IMR-90 (cell line): ENCODE data around the gene DPH2. TPM values are rescaled to one million over a fixed set of nuclear protein-coding genes. Genes with fewer than 3 reads are reported as not detected.

Experiments
- ATAC-seq: fragments of 200-7000 bp; cut with Tn5 transposase; 2 replicates; pipeline ENCODE4 v1.9.1; 2020; ENCODE audit warnings: low read depth, mild to moderate bottlenecking, moderate library complexity
- BruUV-seq: library from RNA; stranded (reverse); fragments of 400-500 nt; replicated peaks from 2 replicates; lab custom pipeline; 2021; lab: Mats Ljungman, UMichigan
- CTCF ChIA-PET: fragments of 300-600 bp; formaldehyde crosslinking; extraction: SDS; loops from one replicate; lab custom pipeline; 2021; ENCODE audit warnings: antibody characterized with exemption; lab: Yijun Ruan, JAX
- POLR2A ChIA-PET: fragments of 300-600 bp; sonication (Branson Sonifier 250); formaldehyde crosslinking; loops from one replicate; lab custom pipeline; 2022; ENCODE audit warnings: antibody characterized with exemption; ENCODE audit not compliant: unreplicated experiment; lab: Charles Lee
- DNase-seq: peaks from one replicate; pipeline ENCODE4 v3.0.0; 2013
- H2AFZ ChIP-seq: replicated peaks from 2 replicates; pipeline ENCODE3; 2013; ENCODE audit warnings: low read length, mild to moderate bottlenecking; ENCODE audit not compliant: poor library complexity
- H2AK5ac ChIP-seq: 2 replicates; pipeline ENCODE4 v1.6.1; 2013; ENCODE audit warnings: low read depth, low read length, inconsistent platforms
- H2AK9ac ChIP-seq: replicated peaks from 2 replicates; pipeline ENCODE3; 2013; ENCODE audit warnings: mild to moderate bottlenecking, low read depth, low read length, moderate library complexity; ENCODE audit not compliant: poor library complexity
- H2BK120ac ChIP-seq: 2 replicates; pipeline ENCODE4 v1.6.1; 2013; ENCODE audit warnings: low read depth, low read length, inconsistent platforms
- H2BK15ac ChIP-seq: 3 replicates; pipeline ENCODE4 v1.6.1; 2013; ENCODE audit warnings: low read depth, low read length, inconsistent platforms
- H2BK20ac ChIP-seq: 2 replicates; pipeline ENCODE4 v1.6.1; 2013; ENCODE audit warnings: low read depth, mild to moderate bottlenecking, inconsistent platforms, low read length, moderate library complexity
- H2BK5ac ChIP-seq: 2 replicates; pipeline ENCODE4 v1.6.1; 2013; ENCODE audit warnings: mild to moderate bottlenecking, low read depth, low read length, inconsistent platforms; ENCODE audit not compliant: poor library complexity, severe bottlenecking
- H3K14ac ChIP-seq: replicated peaks from 2 replicates; pipeline ENCODE4 v1.6.1; 2013; ENCODE audit warnings: low read depth, low read length, inconsistent platforms
- H3K18ac ChIP-seq: 2 replicates; pipeline ENCODE4 v1.6.1; 2013; ENCODE audit warnings: low read depth, low read length, control low read depth
- H3K23ac ChIP-seq: 2 replicates; pipeline ENCODE4 v1.6.1; 2013; ENCODE audit warnings: low read depth, low read length, inconsistent platforms
- H3K27ac ChIP-seq: 2 replicates; pipeline ENCODE4 v1.5.1; 2013; ENCODE audit warnings: mild to moderate bottlenecking, control low read depth, low read length; ENCODE audit not compliant: insufficient read depth
- H3K27me3 ChIP-seq: 2 replicates; pipeline ENCODE4 v1.6.1; 2013; ENCODE audit warnings: low read length; ENCODE audit not compliant: control insufficient read depth, insufficient read depth
- H3K36me3 ChIP-seq: 2 replicates; pipeline ENCODE4 v1.6.1; 2013; ENCODE audit warnings: low read length, mixed read lengths; ENCODE audit not compliant: control insufficient read depth, insufficient read depth
- H3K4ac ChIP-seq: 2 replicates; pipeline ENCODE4 v1.6.1; 2013; ENCODE audit warnings: low read depth, low read length, inconsistent platforms
- H3K4me1 ChIP-seq: 2 replicates; pipeline ENCODE4 v1.6.1; 2013; ENCODE audit warnings: low read length, mixed read lengths; ENCODE audit not compliant: control insufficient read depth, insufficient read depth
- H3K4me2 ChIP-seq: 2 replicates; pipeline ENCODE4 v1.6.1; 2013; ENCODE audit warnings: low read depth, mild to moderate bottlenecking, control low read depth, low read length, moderate library complexity
- H3K4me3 ChIP-seq: 2 replicates; pipeline ENCODE4 v1.5.1; 2013; ENCODE audit warnings: low read depth, mild to moderate bottlenecking, control low read depth, low read length, moderate library complexity; ENCODE audit not compliant: insufficient read depth
- H3K56ac ChIP-seq: 2 replicates; pipeline ENCODE4 v1.6.1; 2013; ENCODE audit warnings: low read length, inconsistent platforms; ENCODE audit not compliant: insufficient read depth; ENCODE audit errors: extremely low read depth
- H3K79me1 ChIP-seq, 2 experiments: 2 replicates each; pipeline ENCODE4 v1.6.1; 2013; ENCODE audit warnings: low read length in 2 of 2, inconsistent platforms in 1 of 2, low read depth in 1 of 2
- H3K9ac ChIP-seq: 2 replicates; pipeline ENCODE4 v1.6.1; 2013; ENCODE audit warnings: low read depth, low read length, control low read depth
- H3K9me1 ChIP-seq: 2 replicates; pipeline ENCODE4 v1.6.1; 2013; ENCODE audit warnings: low read length, inconsistent platforms; ENCODE audit not compliant: insufficient read depth
- H3K9me3 ChIP-seq: 2 replicates; pipeline ENCODE4 v1.6.1; 2013; ENCODE audit warnings: low read length; ENCODE audit not compliant: control insufficient read depth, insufficient read depth
- H4K20me1 ChIP-seq: 2 replicates; pipeline ENCODE4 v1.6.1; 2013; ENCODE audit warnings: low read length, inconsistent platforms; ENCODE audit not compliant: insufficient read depth
- H4K5ac ChIP-seq: 2 replicates; pipeline ENCODE4 v1.6.1; 2013; ENCODE audit warnings: mild to moderate bottlenecking, low read depth, low read length, control low read depth
- H4K8ac ChIP-seq, 2 experiments: 2 replicates each; pipeline ENCODE4 v1.6.1; 2013; ENCODE audit warnings: low read depth in 2 of 2, low read length in 2 of 2, control low read depth in 1 of 2, inconsistent platforms in 1 of 2
- H4K91ac ChIP-seq: 2 replicates; pipeline ENCODE4 v1.6.1; 2013; ENCODE audit warnings: low read depth, low read length, inconsistent platforms; ENCODE audit not compliant: insufficient read depth
- BHLHE40 ChIP-seq: fragments of 150-350 bp; IDR thresholded peaks from 2 replicates; pipeline ENCODE4 v1.6.1; 2016; ENCODE audit warnings: mild to moderate bottlenecking, low read depth, low read length
- CHD1 ChIP-seq: IDR thresholded peaks from 2 replicates; pipeline ENCODE4 v1.6.1; 2012; ENCODE audit warnings: low read depth, low read length, improper control_type of control experiment
- ELK1 ChIP-seq: fragments of 150-350 bp; IDR thresholded peaks from 2 replicates; pipeline ENCODE4 v1.6.1; 2016; ENCODE audit warnings: low read depth, mild to moderate bottlenecking, low read length, moderate library complexity, borderline replicate concordance
- FOS ChIP-seq: fragments of 150-350 bp; IDR thresholded peaks from 2 replicates; pipeline ENCODE4 v1.6.1; 2016; ENCODE audit warnings: low read depth, low read length
- MAFK ChIP-seq: IDR thresholded peaks from 2 replicates; pipeline ENCODE4 v1.6.1; 2012; ENCODE audit warnings: low read depth, low read length, improper control_type of control experiment
- MAZ ChIP-seq: IDR thresholded peaks from 2 replicates; pipeline ENCODE4 v1.6.1; 2012; ENCODE audit warnings: low read depth, mild to moderate bottlenecking, low read length, improper control_type of control experiment, moderate library complexity, borderline replicate concordance
- NFE2L2 ChIP-seq: fragments of 150-350 bp; IDR thresholded peaks from 2 replicates; pipeline ENCODE4 v1.6.1; 2016; ENCODE audit warnings: low read depth, mild to moderate bottlenecking, low read length
- POLR2A ChIP-seq: IDR thresholded peaks from 2 replicates; pipeline ENCODE4 v1.6.1; 2012; ENCODE audit warnings: mild to moderate bottlenecking, low read depth, low read length
- RAD21 ChIP-seq: IDR thresholded peaks from 2 replicates; pipeline ENCODE4 v1.6.1; 2012; ENCODE audit warnings: low read length, improper control_type of control experiment
- SMC3 ChIP-seq: fragments of 150-350 bp; IDR thresholded peaks from 2 replicates; pipeline ENCODE4 v1.6.1; 2016; ENCODE audit warnings: low read depth, mild to moderate bottlenecking, antibody characterized with exemption, low read length, moderate library complexity
- USF2 ChIP-seq: fragments of 150-350 bp; IDR thresholded peaks from 2 replicates; pipeline ENCODE4 v1.6.1; 2017; ENCODE audit warnings: mild to moderate bottlenecking, antibody characterized with exemption, low read length, low read depth
- WGBS, 2 experiments: methylation state at CpG; one replicate each; pipeline versions ENCODE4 v1.1.5 to v1.1.7; 2013; ENCODE audit warnings: missing lambda C conversion rate in 2 of 2; ENCODE audit not compliant: insufficient read length in 1 of 2; ENCODE audit errors: extremely low coverage in 2 of 2; 5-methylcytosine and 5-hydroxymethylcytosine counted together
- dilution Hi-C: fragments of 300-500 bp; cut with HindIII; formaldehyde crosslinking; loops from one replicate; pipeline ENCODE4 v1.14.3; 2018; ENCODE audit warnings: low sequenced_read_pairs; ENCODE audit not compliant: unreplicated experiment
- in situ Hi-C: fragments of 300-500 bp; cut with MboI; formaldehyde crosslinking; loops from 3 replicates; pipeline ENCODE4 v1.14.3; 2019; ENCODE audit warnings: low sequenced_read_pairs, inconsistent platforms, mixed read lengths
- intact Hi-C: fragments of 100-400 bp; cut with micrococcal nuclease; formaldehyde crosslinking; loops from 2 replicates; pipeline ENCODE4 v1.10.0; 2022
- polyA plus RNA-seq, 3 experiments: library from polyadenylated mRNA; depleted of rRNA; stranded (reverse); fragments of >200 nt; gene quantifications; 2 replicates each; pipeline ENCODE4 v1.2.3, GENCODE V29; 2012; ENCODE audit warnings: low replicate concordance in 1 of 3
- total RNA-seq: library from RNA; depleted of rRNA; stranded (reverse); fragments of >200 nt; gene quantifications from 2 replicates; pipeline ENCODE4 v1.2.3, GENCODE V29; 2012

Gene DPH2
- total and polyA plus RNA-seq, 2 of the 4 experiments (the other 2 are of a cell fraction), result 21.0 to 32.2 TPM

GRCh38 chr1:44021156-44021555 lies 51.3 kb downstream of the DPH2 start:
- no peak for TF ChIP-seq NFE2L2
- TF ChIP-seq RAD21, result no peak
- no peak for TF ChIP-seq USF2
- no peak for TF ChIP-seq POLR2A
- TF ChIP-seq MAFK, result no peak
- no peak for TF ChIP-seq ELK1
- TF ChIP-seq CHD1, result no peak
- no peak for TF ChIP-seq FOS
- TF ChIP-seq SMC3, result no peak
- TF ChIP-seq MAZ, result no peak
- TF ChIP-seq BHLHE40, result no peak
- no peak overlapping the region for H4K8ac ChIP-seq
- no peak overlapping the region for H3K9ac ChIP-seq
- ChIA-PET CTCF (interaction anchor here (1.0 to 1.7 kb wide), 2 partner anchors 16 to 28 kb away, joined by 3 to 6 read pairs; no protein-coding TSS in a partner anchor), POLR2A (no interaction called here)
- no peaks in the 10 kb centered on the region for H3K9me3 ChIP-seq
- H2AK5ac ChIP-seq, result no peak overlapping the region
- no peak overlapping the region for H2BK120ac ChIP-seq
- dilution Hi-C loops (no loop called here), intact Hi-C loops (no loop called here), in situ Hi-C loops (no loop called here)
- no TSS peak for BruUV-seq
- no peak overlapping the region for H3K4me2 ChIP-seq
- H4K91ac ChIP-seq, result no peak overlapping the region
- no peak overlapping the region for H3K18ac ChIP-seq
- no peak overlapping the region for H2AFZ ChIP-seq
- no peak overlapping the region for H3K14ac ChIP-seq
- H4K20me1 ChIP-seq, result no peaks in the 10 kb centered on the region; the same call in 1 of the 2 replicates
- H3K4me3 ChIP-seq, result no peak overlapping the region
- ATAC-seq, result no peak
- H3K56ac ChIP-seq, result no peak overlapping the region
- no peak overlapping the region for H4K5ac ChIP-seq
- no peaks in the 10 kb centered on the region for H3K27me3 ChIP-seq
- H3K79me1 ChIP-seq, result peaks cover 0 to 3% of the 10 kb centered on the region in 2 experiments; a peak in 1 of 4 replicates
- WGBS, 2 experiments, result 45% methylated on average over 2 of the region's 8 CpGs; no CpG with 5 or more reads in 1 of the 2 experiments
- H2AK9ac ChIP-seq, result no peak overlapping the region
- H3K4me1 ChIP-seq, result peaks cover 4% of the 10 kb centered on the region
- H2BK5ac ChIP-seq, result no peak overlapping the region
- H2BK20ac ChIP-seq, result no peak overlapping the region
- DNase-seq, result no peak
- H3K27ac ChIP-seq, result no peak overlapping the region
- no peak overlapping the region for H2BK15ac ChIP-seq
- H3K9me1 ChIP-seq, result peaks cover 10% of the 10 kb centered on the region; the same call in 1 of the 2 replicates
- no peak overlapping the region for H3K23ac ChIP-seq
- peaks cover 26% of the 10 kb centered on the region; the same call in 1 of the 2 replicates for H3K36me3 ChIP-seq
- no peak overlapping the region for H3K4ac ChIP-seq
